BJ (cell line): ENCODE results near the gene BRF1. TPM values are rescaled to one million over a fixed set of nuclear protein-coding genes. Genes with fewer than 3 reads are reported as not detected.

Experiments
- CTCF ChIA-PET: fragments of 350-600 bp; formaldehyde crosslinking; extraction: SDS; loops from one replicate; lab custom pipeline; 2021; ENCODE audit warnings: antibody characterized with exemption, inconsistent platforms; lab: Yijun Ruan, JAX
- POLR2A ChIA-PET: fragments of 300-600 bp; sonication (Branson Sonifier 250); formaldehyde crosslinking; extraction: SDS; loops from one replicate; lab custom pipeline; 2021; ENCODE audit warnings: antibody characterized with exemption; lab: Charles Lee
- DNase-seq: peaks from one replicate; pipeline ENCODE4 v3.0.0-alpha.2; 2011; ENCODE audit warnings: low read depth
- H3K27me3 ChIP-seq: 2 replicates; pipeline ENCODE4 v1.6.0; 2011; ENCODE audit warnings: low read length; ENCODE audit not compliant: control insufficient read depth, insufficient read depth
- H3K36me3 ChIP-seq: 2 replicates; pipeline ENCODE4 v1.5.1; 2011; ENCODE audit warnings: low read length; ENCODE audit not compliant: control insufficient read depth, insufficient read depth
- H3K4me3 ChIP-seq: 2 replicates; pipeline ENCODE4 v1.5.1; 2011; ENCODE audit warnings: low read depth, mild to moderate bottlenecking, control low read depth, low read length
- CTCF ChIP-seq: IDR thresholded peaks from 2 replicates; pipeline ENCODE4 v1.5.1; 2011; ENCODE audit warnings: low read depth, mild to moderate bottlenecking, control low read depth, inconsistent platforms, low read length, moderate library complexity; ENCODE audit not compliant: insufficient read depth
- polyA plus RNA-seq: library from polyadenylated mRNA; depleted of rRNA; stranded (reverse); fragments of >200 nt; gene quantifications from 2 replicates; pipeline ENCODE4 v1.2.3, GENCODE V29; 2011

BRF1 gene
- polyA plus RNA-seq, 1 experiment, result 8.2 TPM

GRCh38 chr14:105195522-105196264, 105.1 kb downstream of the BRF1 start:
- Histone ChIP-seq H3K36me3 (no peaks in the 10 kb centered on the region), H3K27me3 (peaks cover 4% of the 10 kb centered on the region), H3K4me3 (no peak overlapping the region)
- DNase-seq, result no peak
- no peak for TF ChIP-seq CTCF
- POLR2A ChIA-PET, result no interaction called here
- CTCF ChIA-PET, result interaction anchor here (0.7 to 2.4 kb wide), 2 partner anchors 8 to 179 kb away, joined by 3 to 9 read pairs; no protein-coding TSS in a partner anchor

GRCh38 chr14:105195051-105195450, 105.8 kb downstream of the BRF1 start:
- H3K36me3 ChIP-seq, result no peaks in the 10 kb centered on the region
- ChIA-PET POLR2A (no interaction called here), CTCF (interaction anchor here (0.7 to 2.4 kb wide), 2 partner anchors 9 to 180 kb away, joined by 3 to 9 read pairs; no protein-coding TSS in a partner anchor)
- H3K4me3 ChIP-seq, result no peak overlapping the region
- peaks cover 4% of the 10 kb centered on the region for H3K27me3 ChIP-seq
- TF ChIP-seq CTCF, result no peak
- DNase-seq, result no peak

- H3K4me3 ChIP-seq, result no peak overlapping the region
- no peak for TF ChIP-seq CTCF
- POLR2A ChIA-PET, result interaction anchor here (0.5 kb wide), 1 partner anchor 107 kb away, joined by 3 read pairs; no protein-coding TSS in a partner anchor
- H3K36me3 ChIP-seq, result no peaks in the 10 kb centered on the region
- CTCF ChIA-PET, result interaction anchor here (0.9 to 2.4 kb wide), 2 partner anchors 9 to 10 kb away, joined by 4 to 9 read pairs; no protein-coding TSS in a partner anchor
- H3K27me3 ChIP-seq, result peaks cover 4% of the 10 kb centered on the region
- DNase-seq, result no peak
These were observed 106.7 kb downstream of the BRF1 start for GRCh38 chr14:105193916-105194782.

GRCh38 chr14:105192866-105193731, 107.7 kb downstream of the BRF1 start:
- no peak for TF ChIP-seq CTCF

More at GRCh38 chr14:105192866-105193731, 107.7 kb downstream of the BRF1 start:
- H3K27me3 ChIP-seq, result peaks cover 4% of the 10 kb centered on the region
- no peak for DNase-seq
- CTCF ChIA-PET, result interaction anchor here (0.9 to 2.4 kb wide), 2 partner anchors 8 to 11 kb away, joined by 4 to 9 read pairs; no protein-coding TSS in a partner anchor
- POLR2A ChIA-PET, result no interaction called here
- H3K36me3 ChIP-seq, result no peaks in the 10 kb centered on the region
- H3K4me3 ChIP-seq, result no peak overlapping the region
